ENCODE measurements around the gene TSPYL4. TPM values are rescaled to one million over a fixed set of nuclear protein-coding genes. Genes with fewer than 3 reads are reported as not detected.

Gene TSPYL4
- total RNA-seq, 1 donor from 2014 or later, result 27.6 TPM

DNA sequence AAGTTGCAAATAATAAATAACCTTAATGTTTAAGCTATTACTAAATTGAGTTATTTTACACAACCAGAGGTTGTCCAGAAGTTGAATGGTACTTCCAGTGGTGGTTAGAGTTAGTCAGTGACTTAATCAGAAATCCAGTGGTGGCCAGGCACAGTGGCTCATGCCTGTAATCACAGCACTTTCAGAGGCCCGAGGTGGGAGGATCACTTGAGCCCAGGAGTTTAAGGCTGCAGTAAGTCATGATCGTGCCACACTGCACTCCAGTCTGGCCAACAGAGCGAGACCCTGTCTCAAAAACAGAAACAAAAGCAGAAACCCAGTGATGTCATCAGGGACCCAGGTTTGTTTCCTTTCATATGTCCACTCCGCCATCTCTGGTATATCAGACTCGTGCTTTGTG, 35.0 kb downstream of the TSPYL4 start:
- no peak for DNase-seq (ENCODE audit: low spot score)
- Mint-ChIP-seq H3K4me3 (ENCODE audit: unreplicated experiment) (no peak overlapping the region), H3K27ac (ENCODE audit: unreplicated experiment) (no peak overlapping the region), H3K27me3 (ENCODE audit: low read depth) (no peaks in the 10 kb centered on the region), H3K9me3 (ENCODE audit: low read depth) (no peaks in the 10 kb centered on the region), H3K36me3 (ENCODE audit: low read depth) (no peaks in the 10 kb centered on the region), H3K4me1 (ENCODE audit: low read depth) (peaks cover 45% of the 10 kb centered on the region)
- TF ChIP-seq, protein P1, sequence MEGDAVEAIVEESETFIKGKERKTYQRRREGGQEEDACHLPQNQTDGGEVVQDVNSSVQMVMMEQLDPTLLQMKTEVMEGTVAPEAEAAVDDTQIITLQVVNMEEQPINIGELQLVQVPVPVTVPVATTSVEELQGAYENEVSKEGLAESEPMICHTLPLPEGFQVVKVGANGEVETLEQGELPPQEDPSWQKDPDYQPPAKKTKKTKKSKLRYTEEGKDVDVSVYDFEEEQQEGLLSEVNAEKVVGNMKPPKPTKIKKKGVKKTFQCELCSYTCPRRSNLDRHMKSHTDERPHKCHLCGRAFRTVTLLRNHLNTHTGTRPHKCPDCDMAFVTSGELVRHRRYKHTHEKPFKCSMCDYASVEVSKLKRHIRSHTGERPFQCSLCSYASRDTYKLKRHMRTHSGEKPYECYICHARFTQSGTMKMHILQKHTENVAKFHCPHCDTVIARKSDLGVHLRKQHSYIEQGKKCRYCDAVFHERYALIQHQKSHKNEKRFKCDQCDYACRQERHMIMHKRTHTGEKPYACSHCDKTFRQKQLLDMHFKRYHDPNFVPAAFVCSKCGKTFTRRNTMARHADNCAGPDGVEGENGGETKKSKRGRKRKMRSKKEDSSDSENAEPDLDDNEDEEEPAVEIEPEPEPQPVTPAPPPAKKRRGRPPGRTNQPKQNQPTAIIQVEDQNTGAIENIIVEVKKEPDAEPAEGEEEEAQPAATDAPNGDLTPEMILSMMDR (IDR thresholded peaks at IDR 0.05), result no peak

DNA sequence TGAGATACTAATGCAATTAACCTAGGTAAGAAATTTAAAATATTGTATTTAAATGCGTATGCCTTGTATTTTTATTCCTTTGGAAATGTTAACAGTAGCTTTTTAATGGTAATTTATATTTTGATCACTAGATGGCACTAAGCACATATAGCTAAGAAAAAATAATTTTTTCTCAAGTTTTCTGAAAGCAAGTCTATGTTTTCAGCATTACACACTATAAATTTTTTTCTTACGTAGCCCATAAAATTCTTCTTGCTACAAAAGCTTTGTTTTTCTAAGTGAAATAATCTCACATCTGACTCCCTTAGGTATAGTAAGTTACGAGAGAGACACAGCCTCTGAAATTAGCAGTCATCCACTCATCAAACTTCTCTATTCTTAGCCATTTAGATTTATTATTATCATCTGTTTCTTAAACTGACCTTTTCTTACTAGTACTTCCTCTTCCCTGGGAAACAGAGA, 35.7 kb downstream of the TSPYL4 start:
- Mint-ChIP-seq H3K27ac (ENCODE audit: unreplicated experiment) (peak overlapping the region; percentile 27), H3K4me3 (ENCODE audit: unreplicated experiment) (no peak overlapping the region), H3K4me1 (ENCODE audit: low read depth) (peaks cover 45% of the 10 kb centered on the region), H3K9me3 (ENCODE audit: low read depth) (no peaks in the 10 kb centered on the region), H3K36me3 (ENCODE audit: low read depth) (no peaks in the 10 kb centered on the region), H3K27me3 (ENCODE audit: low read depth) (no peaks in the 10 kb centered on the region)
- no peak for DNase-seq (ENCODE audit: low spot score)
- TF ChIP-seq, protein P1 (IDR thresholded peaks at IDR 0.05), result peak; percentile 87

DNA sequence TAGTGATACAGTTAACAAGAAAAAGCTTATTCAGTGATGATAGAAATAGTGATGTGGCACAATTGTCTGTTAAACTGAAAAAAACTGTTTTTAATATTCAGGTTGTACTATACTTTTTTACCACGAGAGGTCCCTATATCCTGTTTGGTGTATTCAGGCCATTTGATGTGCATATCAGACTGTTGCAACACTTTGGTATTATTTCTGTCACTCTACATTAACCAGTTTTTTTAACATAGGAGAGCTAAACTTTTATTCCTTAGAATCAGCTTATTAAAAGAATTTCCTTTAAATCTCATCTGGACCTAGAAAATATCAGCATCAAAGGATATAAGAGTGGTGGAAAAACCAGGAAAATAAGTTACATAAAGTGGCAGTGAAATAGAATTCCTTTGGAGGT, 36.8 kb downstream of the TSPYL4 start:
- no peaks in the 10 kb centered on the region for H3K36me3 Mint-ChIP-seq (ENCODE audit: low read depth)
- no peaks in the 10 kb centered on the region for H3K9me3 Mint-ChIP-seq (ENCODE audit: low read depth)
- no peaks in the 10 kb centered on the region for H3K27me3 Mint-ChIP-seq (ENCODE audit: low read depth)
- H3K27ac Mint-ChIP-seq (ENCODE audit: unreplicated experiment), result peak overlapping the region; percentile 72
- peaks cover 45% of the 10 kb centered on the region for H3K4me1 Mint-ChIP-seq (ENCODE audit: low read depth)
- no peak for DNase-seq (ENCODE audit: low spot score)
- TF ChIP-seq, protein P1 (IDR thresholded peaks at IDR 0.05), result peak; percentile 83
- no peak overlapping the region for H3K4me3 Mint-ChIP-seq (ENCODE audit: unreplicated experiment)

DNA sequence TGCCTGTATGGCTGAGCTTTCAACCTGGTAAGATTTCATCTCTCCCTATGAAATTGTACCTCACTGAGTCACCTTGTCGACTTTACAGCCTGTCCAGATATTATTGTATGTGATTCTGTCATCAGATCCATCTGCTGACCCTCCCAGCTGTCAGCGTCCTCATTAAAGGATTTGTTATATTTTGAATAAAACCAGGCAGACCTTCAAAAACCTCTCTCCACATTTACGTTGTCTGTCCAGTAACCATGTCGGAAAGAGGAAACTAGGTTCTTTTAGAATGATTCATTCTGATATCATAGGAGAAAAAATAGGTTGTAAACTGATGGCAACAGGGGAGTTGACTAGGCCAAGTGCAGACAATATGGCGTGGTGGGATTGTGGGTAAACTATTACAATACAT, 38.5 kb downstream of the TSPYL4 start:
- H3K27ac Mint-ChIP-seq (ENCODE audit: unreplicated experiment), result no peak overlapping the region
- H3K36me3 Mint-ChIP-seq (ENCODE audit: low read depth), result no peaks in the 10 kb centered on the region
- H3K27me3 Mint-ChIP-seq (ENCODE audit: low read depth), result no peaks in the 10 kb centered on the region
- H3K4me3 Mint-ChIP-seq (ENCODE audit: unreplicated experiment), result no peak overlapping the region
- peaks cover 38% of the 10 kb centered on the region for H3K4me1 Mint-ChIP-seq (ENCODE audit: low read depth)
- DNase-seq (ENCODE audit: low spot score), result no peak
- H3K9me3 Mint-ChIP-seq (ENCODE audit: low read depth), result no peaks in the 10 kb centered on the region
- TF ChIP-seq, protein P1 (IDR thresholded peaks at IDR 0.05), result no peak

DNA sequence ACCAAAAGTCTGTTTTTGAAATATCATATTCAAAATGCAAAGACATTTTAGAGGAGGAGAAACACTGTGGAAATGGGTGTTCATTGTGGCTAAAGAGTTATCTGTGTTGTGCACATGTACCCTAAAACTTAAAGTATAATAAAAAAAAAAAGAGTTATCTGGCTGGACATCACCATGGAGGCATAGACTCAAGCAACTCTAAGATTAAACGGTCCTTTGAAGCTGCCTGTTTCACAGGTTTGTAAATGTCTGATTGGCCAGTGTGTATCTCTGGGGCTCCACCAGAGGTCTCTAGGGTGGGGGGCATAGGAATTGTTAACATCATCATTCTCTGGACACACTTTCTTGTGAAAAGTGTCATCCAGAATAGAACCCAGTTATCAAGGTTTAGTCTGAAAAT, 39.2 kb downstream of the TSPYL4 start:
- no peaks in the 10 kb centered on the region for H3K9me3 Mint-ChIP-seq (ENCODE audit: low read depth)
- H3K4me1 Mint-ChIP-seq (ENCODE audit: low read depth), result peaks cover 35% of the 10 kb centered on the region
- TF ChIP-seq, protein P1 (IDR thresholded peaks at IDR 0.05), result no peak
- no peaks in the 10 kb centered on the region for H3K27me3 Mint-ChIP-seq (ENCODE audit: low read depth)
- no peak overlapping the region for H3K27ac Mint-ChIP-seq (ENCODE audit: unreplicated experiment)
- no peak for DNase-seq (ENCODE audit: low spot score)
- no peaks in the 10 kb centered on the region for H3K36me3 Mint-ChIP-seq (ENCODE audit: low read depth)
- H3K4me3 Mint-ChIP-seq (ENCODE audit: unreplicated experiment), result no peak overlapping the region
